Stimulated activated CD4-positive, alpha-beta T cell treated with anti-CD3 and anti-CD28 coated beads, TNF-alpha, amount 100 ng/mL, for 1 hour (primary cell): Measurements from ENCODE around the gene XRN2.

Source experiments
- DNase-seq, 3 donors: peaks; one replicate each; pipeline ENCODE4 v3.0.0-alpha.2; 2020; ENCODE audit warnings: low read depth in 3 of 3, low spot score in 1 of 3

XRN2 gene

DNA sequence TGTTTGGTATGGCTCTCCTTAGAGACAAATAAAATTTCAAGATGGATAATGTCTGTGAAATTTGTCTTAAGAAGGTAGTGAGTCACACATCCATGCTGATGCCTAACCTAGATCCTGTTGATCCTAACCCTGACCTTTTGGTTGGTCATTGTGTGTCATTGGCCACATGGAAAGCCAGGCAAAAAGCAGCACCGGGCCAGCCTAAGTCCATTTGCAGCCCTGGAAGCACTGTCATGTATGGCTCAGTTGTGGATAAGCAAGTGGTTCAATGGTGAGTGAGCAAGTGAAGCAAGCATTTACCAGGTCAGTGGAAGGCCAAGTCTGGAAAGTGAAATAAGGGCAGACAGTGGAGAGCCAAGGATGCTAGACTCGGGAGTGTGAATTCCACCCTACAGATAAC is 12.1 kb upstream of the XRN2 start:
- no peak for DNase-seq

DNA sequence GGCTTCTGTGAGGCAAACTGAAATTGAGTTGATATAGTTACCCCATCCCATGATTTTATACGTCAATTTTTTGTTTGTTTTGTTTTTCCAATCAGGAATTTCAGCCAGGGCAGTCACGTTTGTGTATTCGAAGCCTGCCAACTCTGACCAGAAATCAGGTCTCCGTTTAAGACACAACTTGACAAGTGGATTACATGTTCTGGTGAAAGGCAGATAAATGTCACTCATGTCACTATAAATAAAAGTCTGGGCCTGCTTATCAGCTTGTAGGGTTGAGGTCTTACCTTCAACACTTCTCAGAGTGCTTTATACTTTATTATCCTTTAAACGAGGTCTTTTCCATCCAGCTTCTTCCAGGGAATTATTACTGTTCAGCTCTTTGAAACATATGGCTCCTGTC is 8.4 kb upstream of the XRN2 start:
- DNase-seq: no peak

DNA sequence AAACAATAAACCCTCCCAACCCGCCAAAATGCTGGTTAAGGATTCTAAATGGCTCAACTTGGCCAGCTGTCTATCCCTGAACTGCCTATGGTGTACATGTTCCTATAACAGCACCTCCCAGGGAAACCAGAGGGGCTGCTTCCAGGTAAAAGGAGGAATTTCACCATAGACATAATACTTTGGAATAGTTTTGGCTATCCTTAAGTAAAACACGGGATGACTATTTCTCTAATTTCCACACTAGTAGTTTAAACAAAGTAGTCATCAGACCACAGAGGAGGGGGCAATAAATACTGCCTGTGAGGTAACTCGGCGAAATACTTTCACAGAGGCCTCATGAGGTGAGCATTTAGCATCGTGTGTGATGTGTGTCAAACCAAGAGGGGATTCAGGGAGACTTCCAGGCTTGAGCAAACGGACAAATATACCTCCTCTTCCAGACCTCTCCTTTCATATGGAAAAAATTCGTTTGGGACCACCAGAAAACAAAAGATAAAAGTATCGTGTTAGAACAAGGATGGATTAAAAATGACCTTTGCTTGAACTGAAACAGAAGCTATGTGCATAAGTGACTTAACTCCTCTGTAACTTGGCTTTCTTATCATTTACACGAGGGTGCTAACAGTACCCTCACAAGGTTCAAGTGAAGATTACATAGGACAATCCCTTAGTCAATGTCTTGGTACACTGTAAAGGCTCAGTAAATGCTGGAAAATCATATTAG is 1.0 kb upstream of the XRN2 start:
- no peak for DNase-seq

DNA sequence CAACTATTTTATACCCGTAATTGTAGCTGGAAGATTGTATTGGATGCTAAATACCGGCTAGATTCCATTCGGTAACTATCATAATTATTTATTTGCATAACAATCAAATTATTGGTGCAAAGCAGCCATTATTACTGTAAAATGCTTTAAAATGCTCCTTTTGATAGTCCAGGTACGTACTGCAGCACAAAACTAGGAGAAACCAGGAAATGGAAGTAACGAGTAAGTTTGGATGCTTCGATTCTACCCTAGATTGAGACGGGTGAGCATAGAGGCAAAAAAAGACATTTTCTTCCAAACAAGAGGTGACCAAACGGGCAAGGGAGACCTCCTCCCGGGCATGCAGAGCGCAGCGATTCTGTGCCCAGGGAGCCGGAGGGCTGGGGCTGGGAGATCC is 469 bp upstream of the XRN2 start:
- no peak for DNase-seq

DNA sequence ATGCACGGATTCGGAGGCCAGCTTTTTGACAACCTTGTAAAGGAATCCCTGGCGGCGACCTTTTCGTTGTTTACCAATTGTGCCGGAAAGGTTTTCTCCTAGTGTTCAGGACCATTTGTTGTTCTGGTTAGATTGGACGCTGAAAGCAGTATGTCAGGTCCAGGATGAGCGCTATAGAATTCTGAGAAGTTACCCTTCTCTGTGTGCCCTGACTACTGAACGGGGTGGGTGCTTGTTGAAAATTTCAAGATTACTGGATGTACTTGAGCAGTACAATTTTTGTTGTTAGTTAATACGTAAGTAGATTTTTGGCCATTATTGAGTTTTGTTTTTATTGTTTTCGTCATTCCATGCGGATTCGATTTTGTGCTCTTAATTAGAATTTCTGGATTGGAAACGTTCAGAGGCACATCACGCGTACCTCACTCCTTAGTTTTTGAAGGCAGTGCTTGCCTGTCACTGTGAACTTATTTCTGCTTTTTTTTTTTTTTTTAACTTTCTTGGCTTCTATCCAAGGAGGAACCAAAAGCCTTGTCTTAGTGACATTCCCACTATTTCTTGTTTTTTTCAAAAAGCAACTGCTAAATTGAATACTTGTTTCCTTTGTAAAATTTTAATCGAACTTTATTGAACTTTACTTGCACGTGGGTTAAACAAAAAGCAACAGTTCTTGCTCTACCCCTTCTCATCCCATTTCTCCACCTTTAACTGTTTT is 898 bp downstream of the XRN2 start:
- DNase-seq: no peak

DNA sequence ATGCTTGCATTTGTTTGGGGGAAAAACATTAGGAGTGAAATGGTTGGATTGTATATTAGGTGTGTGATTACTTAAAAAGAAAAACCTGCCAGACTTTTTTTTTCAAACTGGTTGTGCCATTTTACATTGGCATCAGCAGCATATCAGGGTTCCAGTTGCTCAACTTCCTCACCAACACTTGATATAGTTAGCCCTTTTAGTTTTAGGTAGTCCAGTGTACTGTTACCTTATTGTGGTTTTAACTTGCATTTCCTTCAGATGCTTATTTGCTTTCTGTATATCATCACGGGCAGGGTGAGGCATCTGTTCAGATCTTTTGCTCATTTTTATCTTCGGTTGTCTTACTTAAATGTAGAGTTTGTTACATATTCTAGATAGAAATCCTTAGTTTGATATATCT is 5.2 kb downstream of the XRN2 start:
- no peak for DNase-seq

DNA sequence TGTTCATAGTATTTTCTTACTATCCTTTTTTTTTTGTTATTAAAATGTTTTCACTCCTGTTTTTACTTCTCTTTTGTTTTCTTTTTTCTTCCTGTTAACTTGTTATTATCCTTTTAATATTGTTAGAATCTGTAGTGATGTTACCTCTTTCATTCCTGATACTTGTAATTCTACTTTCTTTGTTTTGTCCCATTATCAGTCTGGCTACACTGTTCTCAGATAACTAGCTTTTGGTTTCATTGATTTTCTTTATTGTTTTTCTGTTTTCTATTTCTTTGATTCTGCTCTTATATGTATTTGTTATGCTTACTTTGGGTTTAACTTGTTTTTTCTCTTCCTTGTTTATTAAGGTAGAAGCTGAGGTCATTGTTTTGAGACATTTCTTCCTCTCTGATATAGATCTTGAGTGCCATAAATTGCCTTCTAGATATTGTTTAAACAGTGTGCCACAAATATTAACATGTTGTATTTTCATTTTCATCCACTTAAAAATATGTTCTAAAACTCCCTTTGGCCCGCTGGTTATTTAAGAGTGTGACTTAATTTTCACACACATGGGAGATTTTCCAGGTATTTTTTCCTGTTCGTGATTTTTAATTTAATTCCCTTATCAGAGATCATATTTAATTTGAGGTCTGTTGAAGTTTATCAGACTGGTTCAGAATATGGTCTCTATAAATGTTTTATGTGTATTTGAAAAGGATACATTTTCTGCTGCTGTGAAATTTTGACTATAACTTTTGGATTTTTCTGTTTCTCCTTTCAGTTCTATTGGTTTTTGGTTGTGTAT is 6.7 kb downstream of the XRN2 start:
- no peak for DNase-seq

DNA sequence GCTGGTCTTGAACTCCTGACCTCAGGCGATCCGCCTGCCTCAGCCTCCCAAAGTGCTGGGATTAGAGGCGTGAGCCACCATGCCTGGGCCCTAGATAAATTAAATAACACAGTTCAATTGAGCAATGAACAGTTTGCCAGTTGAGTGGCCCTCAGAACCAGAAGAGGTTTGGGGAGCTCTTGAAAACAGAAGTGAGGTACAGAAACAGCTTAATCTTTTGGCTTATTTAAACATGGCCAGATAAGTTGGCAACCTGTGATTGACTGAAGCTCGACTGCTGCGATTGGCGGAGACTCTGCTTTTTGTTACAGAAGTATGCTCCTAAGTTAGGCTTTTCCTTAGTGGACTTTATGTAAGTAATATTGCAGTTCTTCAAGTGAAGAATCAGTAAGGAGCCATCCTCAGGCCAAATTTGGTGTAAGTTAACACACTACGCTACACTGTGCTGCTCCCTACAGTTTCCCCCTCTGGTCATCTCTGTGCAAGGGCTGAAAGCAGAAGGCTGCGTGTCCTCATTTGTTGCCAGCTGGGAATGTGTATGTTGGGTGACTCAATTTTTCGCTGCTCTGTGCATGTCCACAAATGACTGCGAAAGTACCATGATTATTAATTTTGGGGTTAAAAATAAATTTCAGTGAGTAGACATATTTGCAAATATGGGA is 9.8 kb downstream of the XRN2 start:
- DNase-seq: no peak

DNA sequence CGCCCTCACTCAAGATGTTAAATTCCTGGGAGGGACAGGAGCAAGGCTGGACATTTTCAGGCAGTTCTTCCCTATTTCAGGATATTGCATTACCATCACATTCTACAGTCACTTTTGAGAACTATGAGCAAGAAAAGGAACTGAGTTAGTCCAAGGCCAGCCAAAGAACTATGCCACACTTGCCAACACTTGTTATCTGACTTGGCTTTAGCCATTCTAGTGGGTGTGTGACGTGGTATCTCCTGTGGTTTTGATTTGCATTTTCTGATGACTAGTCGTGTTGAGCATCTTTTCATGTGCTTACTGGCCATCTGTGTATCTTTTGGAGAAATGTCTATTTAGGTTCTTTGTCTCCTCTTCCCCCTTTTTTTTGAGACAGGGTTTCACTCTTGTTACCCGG is 12.0 kb downstream of the XRN2 start:
- no peak for DNase-seq

DNA sequence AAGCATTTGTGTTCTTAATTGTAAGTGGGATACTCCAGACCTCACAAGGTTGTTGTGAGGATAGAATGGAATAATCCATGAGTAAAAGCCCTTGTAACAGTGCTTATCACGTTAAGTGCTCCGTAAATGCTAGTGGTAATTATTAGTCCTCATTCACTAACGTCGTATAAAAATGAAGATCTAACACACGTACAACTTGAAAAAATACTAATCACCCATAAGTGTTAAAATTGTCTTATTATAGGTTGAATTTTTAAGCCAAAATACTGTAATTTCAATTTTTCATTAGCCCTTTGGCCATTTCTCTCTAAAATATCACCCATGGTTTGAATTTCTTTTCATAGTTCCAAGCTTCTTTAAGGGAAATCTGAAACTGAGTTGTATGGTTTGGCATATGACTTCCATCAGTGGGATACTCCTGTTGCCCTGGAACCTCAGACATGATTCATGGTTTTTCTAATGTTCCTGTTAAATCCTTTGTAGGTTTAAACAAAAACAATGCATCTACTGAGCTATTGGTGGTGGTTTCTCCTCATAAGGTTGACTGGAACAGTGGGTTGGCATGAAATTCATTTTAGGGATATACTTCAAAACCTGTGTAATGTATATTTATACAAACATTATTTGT is 19.1 kb downstream of the XRN2 start:
- DNase-seq: no peak

DNA sequence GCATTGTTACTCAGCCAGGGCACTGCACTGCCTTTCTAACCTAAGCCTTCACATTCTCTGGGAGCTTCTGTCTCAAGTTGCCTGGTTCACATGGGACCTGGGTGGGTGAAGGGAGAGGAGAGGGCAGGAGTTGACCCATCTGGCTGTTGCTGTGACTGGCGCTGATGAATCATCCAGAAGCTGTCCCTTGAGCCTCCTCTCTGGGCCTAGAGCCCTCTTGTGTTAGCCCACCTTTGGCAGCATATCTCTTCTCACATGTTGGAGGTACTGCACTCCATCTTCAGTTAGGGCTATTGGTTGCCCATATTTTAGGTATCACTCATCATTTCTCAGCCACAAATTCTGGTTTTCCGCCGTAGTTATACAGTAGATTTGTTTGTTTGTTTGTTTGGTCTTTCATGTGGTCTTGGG is 19.8 kb downstream of the XRN2 start:
- no peak for DNase-seq

DNA sequence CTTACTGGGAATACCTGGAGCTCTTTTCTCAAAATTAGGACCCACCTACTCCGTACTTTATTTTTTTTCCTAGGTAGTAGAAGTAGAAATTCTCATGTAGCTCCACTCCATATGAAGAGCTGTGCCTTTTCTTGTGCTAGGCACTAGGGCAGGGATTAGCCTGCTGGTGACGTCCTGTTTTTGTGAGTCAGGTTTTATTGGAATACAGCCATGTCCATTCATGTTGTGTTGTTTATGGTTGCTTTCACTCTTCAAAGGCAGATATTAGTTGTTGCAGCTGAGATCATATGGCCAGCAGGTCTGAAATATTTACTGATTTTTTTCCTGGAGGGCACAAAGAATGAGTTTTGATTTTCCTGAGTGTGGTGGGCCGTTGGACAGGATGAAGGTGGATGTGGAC is 20.5 kb downstream of the XRN2 start:
- no peak for DNase-seq

DNA sequence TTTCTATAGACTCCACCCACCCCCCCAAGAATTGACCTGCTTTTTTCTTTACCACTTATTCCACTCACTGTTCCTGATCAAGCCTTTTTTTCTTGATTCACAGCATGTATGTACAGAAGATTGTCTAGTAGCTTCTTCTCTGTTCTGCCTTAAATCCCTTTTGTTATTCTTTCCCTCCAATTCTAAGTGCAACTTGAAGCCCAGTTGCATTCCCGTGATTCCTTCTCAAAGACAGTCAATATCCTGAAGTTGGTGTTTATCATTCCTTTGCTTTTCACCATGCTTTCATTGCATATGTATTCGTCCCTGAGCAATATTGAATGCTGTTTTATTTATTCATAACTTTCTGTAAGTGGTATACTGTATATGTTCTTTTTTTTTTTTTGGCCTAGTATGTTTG is 21.0 kb downstream of the XRN2 start:
- DNase-seq: no peak

DNA sequence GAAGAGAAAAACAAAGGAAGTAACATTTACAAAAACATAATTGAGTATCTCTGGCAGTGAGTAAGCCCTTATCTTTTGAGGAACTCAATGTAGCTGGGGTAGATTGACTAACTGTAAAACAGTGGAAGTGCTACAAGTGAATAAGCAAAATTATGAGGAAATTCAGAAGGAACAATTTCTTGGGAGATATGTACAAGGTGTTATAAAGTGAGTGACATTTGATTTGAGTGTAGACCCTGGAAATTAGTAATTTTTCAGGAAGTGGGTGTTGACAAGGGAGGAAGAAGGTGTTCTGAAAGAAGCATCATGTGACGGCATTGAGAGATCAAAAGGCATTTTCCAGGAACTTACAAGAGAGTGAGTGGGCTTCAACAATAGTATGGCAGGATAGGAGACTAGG is 22.2 kb downstream of the XRN2 start:
- no peak for DNase-seq

DNA sequence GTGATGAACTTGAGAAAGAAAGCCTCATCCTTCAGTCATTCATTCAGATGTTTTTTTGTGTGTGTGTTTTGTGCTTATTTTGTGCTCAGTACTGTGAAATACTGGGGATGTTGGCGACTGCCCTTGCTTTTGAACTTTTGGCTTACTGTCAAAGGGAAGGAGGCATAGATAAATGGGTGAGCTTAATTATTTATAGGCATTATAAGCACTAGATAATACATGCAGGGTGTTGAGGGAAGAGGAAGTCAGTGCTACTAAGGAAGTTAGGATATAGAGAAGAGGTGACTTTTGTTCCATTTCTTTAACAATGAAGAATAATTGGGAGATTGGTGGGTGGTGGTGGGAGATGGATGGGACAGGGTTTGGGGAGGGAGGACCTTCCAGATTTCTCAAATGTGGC is 23.6 kb downstream of the XRN2 start:
- no peak for DNase-seq

DNA sequence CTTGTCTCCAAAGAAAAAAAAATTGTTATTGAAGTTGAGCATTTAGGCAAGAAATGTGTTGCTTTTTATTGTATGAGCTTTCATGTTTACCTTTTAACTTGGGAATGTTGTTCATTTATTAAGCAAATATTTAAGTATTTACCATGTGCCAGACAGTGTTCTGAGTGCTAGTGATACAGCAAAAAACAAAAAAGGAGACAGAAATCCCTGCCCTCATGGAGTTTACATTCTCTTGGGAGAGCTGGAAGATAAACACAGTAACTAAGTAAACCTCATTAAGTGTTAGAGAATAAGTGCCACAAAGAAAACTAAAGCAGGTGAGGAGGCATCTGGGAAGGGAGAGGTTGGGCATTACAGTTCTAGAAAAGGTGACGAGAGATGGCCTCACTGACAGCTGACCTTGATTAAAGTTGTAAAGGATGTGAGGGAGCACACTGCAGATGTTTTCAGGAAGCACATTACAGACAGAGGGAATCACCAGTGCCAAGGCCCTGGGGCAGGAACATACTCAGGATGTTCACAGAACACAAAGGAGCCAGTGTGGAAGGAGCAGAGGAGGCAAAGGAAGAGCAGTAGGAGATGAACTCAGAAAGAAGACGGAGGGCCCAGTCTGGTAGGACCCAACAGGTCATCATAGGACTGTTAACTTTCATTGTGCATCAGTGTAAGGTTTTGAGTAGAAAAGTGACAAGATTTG is 33.5 kb downstream of the XRN2 start:
- DNase-seq: no peak

DNA sequence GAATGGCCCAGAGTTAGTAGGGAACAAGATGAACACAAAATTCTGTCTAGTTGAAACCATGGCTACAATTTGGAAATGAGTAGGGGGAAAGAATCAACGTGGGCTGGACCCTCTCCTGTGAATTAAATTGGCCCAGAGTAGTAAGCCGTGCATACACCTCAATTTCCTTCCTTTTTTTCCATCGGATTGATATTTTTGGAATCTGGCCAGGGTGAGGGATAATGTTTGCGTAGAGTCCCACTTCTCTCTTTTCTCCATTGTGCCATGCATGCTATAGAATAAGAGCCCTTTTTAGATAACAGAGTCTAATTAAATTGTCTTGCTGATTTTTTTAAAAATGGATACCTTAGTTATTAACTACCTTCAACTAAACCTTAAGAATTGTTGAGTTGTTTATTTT is 35.2 kb downstream of the XRN2 start:
- no peak for DNase-seq

DNA sequence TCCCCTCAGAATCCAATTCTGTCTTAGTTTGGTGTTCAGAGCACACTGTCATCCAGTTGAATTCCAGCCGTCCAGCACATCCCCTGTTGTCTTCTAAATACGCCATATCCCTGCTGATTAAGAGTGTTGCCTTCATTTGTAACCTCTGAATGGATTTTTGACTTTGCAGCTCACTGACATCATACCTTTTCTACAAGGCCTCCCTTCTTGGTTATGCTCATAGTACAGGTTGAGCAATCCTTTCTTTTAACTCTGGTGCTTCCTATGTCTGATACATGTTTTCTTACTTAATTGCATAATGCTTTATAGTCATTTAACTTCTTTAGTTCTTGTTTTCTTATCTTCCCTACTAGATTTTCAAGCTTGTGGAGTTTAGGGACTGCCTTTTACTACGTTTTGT is 36.4 kb downstream of the XRN2 start:
- DNase-seq: no peak

DNA sequence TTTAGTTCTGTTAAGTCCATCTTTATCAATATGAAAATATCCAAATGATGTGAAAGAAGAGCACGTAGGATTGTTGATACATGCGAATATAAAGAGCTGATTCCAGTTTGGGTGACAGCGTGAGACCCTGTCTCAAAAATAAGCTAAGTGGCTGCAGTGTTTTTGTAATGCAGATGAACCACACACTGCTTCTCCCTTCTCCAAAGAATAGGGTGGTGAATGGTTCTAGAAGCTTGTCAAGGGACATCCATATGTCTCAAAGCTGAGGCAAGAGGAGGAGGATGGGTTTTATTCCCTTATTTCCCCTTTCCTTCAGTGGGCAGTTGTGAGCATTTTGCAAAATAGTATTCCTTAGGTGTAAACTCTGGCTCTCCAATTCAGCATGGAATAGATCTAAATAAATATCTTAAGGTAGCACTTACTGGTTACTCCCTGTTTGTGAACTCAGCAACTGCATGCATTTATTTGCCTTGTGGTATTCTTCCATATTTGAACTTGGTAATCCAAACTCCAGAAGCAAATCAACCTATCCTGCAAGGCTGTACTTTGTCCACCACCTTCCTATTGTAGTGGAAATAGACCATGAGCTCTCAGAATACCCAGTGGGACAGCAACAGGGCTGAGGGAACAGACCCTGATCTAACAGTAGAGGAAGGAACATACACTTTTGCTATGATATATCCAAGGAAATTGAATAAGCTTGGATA is 38.0 kb downstream of the XRN2 start:
- no peak for DNase-seq
